Measurements from ENCODE around the gene SMARCD1.

The SMARCD1 gene

GRCh38 chr12:50049254-50050118 lies 35.7 kb upstream of the SMARCD1 start:
- no peaks in the 10 kb centered on the region for H3K36me3 ChIP-seq (ENCODE audit: insufficient read depth, low read length)
- H3K27me3 ChIP-seq (ENCODE audit: insufficient read depth, low read length) = peaks cover 28% of the 10 kb centered on the region
- no peaks in the 10 kb centered on the region for H3K4me1 ChIP-seq (ENCODE audit: control insufficient read depth, insufficient read depth, low read length, unreplicated experiment)
- H3K79me2 ChIP-seq (ENCODE audit: control insufficient read depth, insufficient read depth, low read length, unreplicated experiment) = no peaks in the 10 kb centered on the region
- no peak overlapping the region for H3K27ac ChIP-seq (ENCODE audit: low read depth, low read length)
- H3K4me3 ChIP-seq (ENCODE audit: low read depth, low read length) = no peak overlapping the region
- H2AFZ ChIP-seq (ENCODE audit: low read length, unreplicated experiment) = no peak overlapping the region

GRCh38 chr12:50050119-50050385 lies 35.1 kb upstream of the SMARCD1 start:
- Histone ChIP-seq H3K4me1 (ENCODE audit: control insufficient read depth, insufficient read depth, low read length, unreplicated experiment) (no peaks in the 10 kb centered on the region), H2AFZ (ENCODE audit: low read length, unreplicated experiment) (no peak overlapping the region), H3K36me3 (ENCODE audit: insufficient read depth, low read length) (no peaks in the 10 kb centered on the region), H3K27ac (ENCODE audit: low read depth, low read length) (no peak overlapping the region), H3K27me3 (ENCODE audit: insufficient read depth, low read length) (peaks cover 28% of the 10 kb centered on the region), H3K4me3 (ENCODE audit: low read depth, low read length) (no peak overlapping the region), H3K79me2 (ENCODE audit: control insufficient read depth, insufficient read depth, low read length, unreplicated experiment) (no peaks in the 10 kb centered on the region)

GRCh38 chr12:50050410-50051098 lies 34.6 kb upstream of the SMARCD1 start:
- Histone ChIP-seq H3K4me1 (ENCODE audit: control insufficient read depth, insufficient read depth, low read length, unreplicated experiment) (no peaks in the 10 kb centered on the region), H3K4me3 (ENCODE audit: low read depth, low read length) (peak overlapping the region; percentile 63), H2AFZ (ENCODE audit: low read length, unreplicated experiment) (peak overlapping the region; percentile 91), H3K27me3 (ENCODE audit: insufficient read depth, low read length) (peaks cover 28% of the 10 kb centered on the region), H3K36me3 (ENCODE audit: insufficient read depth, low read length) (no peaks in the 10 kb centered on the region), H3K27ac (ENCODE audit: low read depth, low read length) (no peak overlapping the region), H3K79me2 (ENCODE audit: control insufficient read depth, insufficient read depth, low read length, unreplicated experiment) (no peaks in the 10 kb centered on the region)

- Histone ChIP-seq H3K36me3 (ENCODE audit: insufficient read depth, low read length) (no peaks in the 10 kb centered on the region), H3K27ac (ENCODE audit: low read depth, low read length) (no peak overlapping the region), H2AFZ (ENCODE audit: low read length, unreplicated experiment) (no peak overlapping the region), H3K79me2 (ENCODE audit: control insufficient read depth, insufficient read depth, low read length, unreplicated experiment) (no peaks in the 10 kb centered on the region), H3K4me3 (ENCODE audit: low read depth, low read length) (no peak overlapping the region), H3K27me3 (ENCODE audit: insufficient read depth, low read length) (peaks cover 29% of the 10 kb centered on the region), H3K4me1 (ENCODE audit: control insufficient read depth, insufficient read depth, low read length, unreplicated experiment) (no peaks in the 10 kb centered on the region)
Observed at GRCh38 chr12:50051101-50051806, 33.9 kb upstream of the SMARCD1 start.

GRCh38 chr12:50052544-50052943 lies 32.6 kb upstream of the SMARCD1 start:
- no peak overlapping the region for H2AFZ ChIP-seq (ENCODE audit: low read length, unreplicated experiment)
- peaks cover 5% of the 10 kb centered on the region for H3K4me1 ChIP-seq (ENCODE audit: control insufficient read depth, insufficient read depth, low read length, unreplicated experiment)
- H3K79me2 ChIP-seq (ENCODE audit: control insufficient read depth, insufficient read depth, low read length, unreplicated experiment) = no peaks in the 10 kb centered on the region
- H3K27me3 ChIP-seq (ENCODE audit: insufficient read depth, low read length) = peaks cover 38% of the 10 kb centered on the region
- H3K36me3 ChIP-seq (ENCODE audit: insufficient read depth, low read length) = no peaks in the 10 kb centered on the region
- H3K4me3 ChIP-seq (ENCODE audit: low read depth, low read length) = no peak overlapping the region
- H3K27ac ChIP-seq (ENCODE audit: low read depth, low read length) = no peak overlapping the region

- H3K4me1 ChIP-seq (ENCODE audit: control insufficient read depth, insufficient read depth, low read length, unreplicated experiment) = peaks cover 5% of the 10 kb centered on the region
- H3K27ac ChIP-seq (ENCODE audit: low read depth, low read length) = no peak overlapping the region
- H3K4me3 ChIP-seq (ENCODE audit: low read depth, low read length) = no peak overlapping the region
- peaks cover 38% of the 10 kb centered on the region for H3K27me3 ChIP-seq (ENCODE audit: insufficient read depth, low read length)
- H2AFZ ChIP-seq (ENCODE audit: low read length, unreplicated experiment) = no peak overlapping the region
- no peaks in the 10 kb centered on the region for H3K36me3 ChIP-seq (ENCODE audit: insufficient read depth, low read length)
- no peaks in the 10 kb centered on the region for H3K79me2 ChIP-seq (ENCODE audit: control insufficient read depth, insufficient read depth, low read length, unreplicated experiment)
Observed at GRCh38 chr12:50052964-50053363, 32.2 kb upstream of the SMARCD1 start.

GRCh38 chr12:50053583-50053982 lies 31.6 kb upstream of the SMARCD1 start:
- Histone ChIP-seq H3K27ac (ENCODE audit: low read depth, low read length) (no peak overlapping the region), H3K4me1 (ENCODE audit: control insufficient read depth, insufficient read depth, low read length, unreplicated experiment) (peaks cover 5% of the 10 kb centered on the region), H2AFZ (ENCODE audit: low read length, unreplicated experiment) (no peak overlapping the region), H3K27me3 (ENCODE audit: insufficient read depth, low read length) (peaks cover 38% of the 10 kb centered on the region), H3K36me3 (ENCODE audit: insufficient read depth, low read length) (no peaks in the 10 kb centered on the region), H3K4me3 (ENCODE audit: low read depth, low read length) (no peak overlapping the region), H3K79me2 (ENCODE audit: control insufficient read depth, insufficient read depth, low read length, unreplicated experiment) (no peaks in the 10 kb centered on the region)

- no peak overlapping the region for H2AFZ ChIP-seq (ENCODE audit: low read length, unreplicated experiment)
- H3K4me1 ChIP-seq (ENCODE audit: control insufficient read depth, insufficient read depth, low read length, unreplicated experiment) = peaks cover 5% of the 10 kb centered on the region
- H3K4me3 ChIP-seq (ENCODE audit: low read depth, low read length) = no peak overlapping the region; the same call in 1 of the 2 replicates
- H3K79me2 ChIP-seq (ENCODE audit: control insufficient read depth, insufficient read depth, low read length, unreplicated experiment) = no peaks in the 10 kb centered on the region
- no peaks in the 10 kb centered on the region for H3K36me3 ChIP-seq (ENCODE audit: insufficient read depth, low read length)
- no peak overlapping the region for H3K27ac ChIP-seq (ENCODE audit: low read depth, low read length)
- peaks cover 33% of the 10 kb centered on the region for H3K27me3 ChIP-seq (ENCODE audit: insufficient read depth, low read length)
Observed at GRCh38 chr12:50055831-50056638, 29.1 kb upstream of the SMARCD1 start.

GRCh38 chr12:50056639-50056976 lies 28.5 kb upstream of the SMARCD1 start:
- H3K36me3 ChIP-seq (ENCODE audit: insufficient read depth, low read length) = no peaks in the 10 kb centered on the region
- peaks cover 5% of the 10 kb centered on the region for H3K4me1 ChIP-seq (ENCODE audit: control insufficient read depth, insufficient read depth, low read length, unreplicated experiment)
- H3K27ac ChIP-seq (ENCODE audit: low read depth, low read length) = no peak overlapping the region
- H3K79me2 ChIP-seq (ENCODE audit: control insufficient read depth, insufficient read depth, low read length, unreplicated experiment) = no peaks in the 10 kb centered on the region
- no peak overlapping the region for H2AFZ ChIP-seq (ENCODE audit: low read length, unreplicated experiment)
- peaks cover 28% of the 10 kb centered on the region for H3K27me3 ChIP-seq (ENCODE audit: insufficient read depth, low read length)
- H3K4me3 ChIP-seq (ENCODE audit: low read depth, low read length) = peak overlapping the region; percentile 87

Data from ACC112 (cell line).